ENCODE results near the gene CHRNB4.

Gene CHRNB4

GRCh38 chr15:78629031-78629715 lies 11.8 kb downstream of the CHRNB4 start:
- Histone ChIP-seq H2BK5ac (ENCODE audit: low read length) (no peak overlapping the region), H4K5ac (ENCODE audit: low read length) (no peak overlapping the region), H3K4me2 (ENCODE audit: low read length) (no peak overlapping the region), H3K27me3 (ENCODE audit: insufficient read depth, low read length, poor library complexity) (no peaks in the 10 kb centered on the region), H2BK15ac (replicated peaks; ENCODE audit: low read depth) (no peak overlapping the region), H3K56ac (ENCODE audit: low read length) (no peak overlapping the region), H3K79me2 (ENCODE audit: control insufficient read depth, insufficient read depth, low read length) (no peaks in the 10 kb centered on the region), H3K27ac (ENCODE audit: low read depth, low read length) (no peak overlapping the region), H3K36me3 (ENCODE audit: control insufficient read depth, insufficient read depth, low read length) (no peaks in the 10 kb centered on the region), H3K23ac (ENCODE audit: low read length) (no peak overlapping the region), H3K4me1 (ENCODE audit: control insufficient read depth, low read depth, low read length) (no peaks in the 10 kb centered on the region), H3K79me1 (ENCODE audit: low read length) (no peaks in the 10 kb centered on the region), H3K4me3 (ENCODE audit: low read length) (no peak overlapping the region), H2AK5ac (ENCODE audit: low read length) (no peak overlapping the region), H3K18ac (ENCODE audit: low read length) (no peak overlapping the region), H3K9ac (ENCODE audit: low read length) (no peak overlapping the region), H2BK120ac (ENCODE audit: low read depth, low read length) (no peak overlapping the region), H4K8ac (ENCODE audit: low read depth, low read length) (no peak overlapping the region), H3K4ac (ENCODE audit: low read depth, low read length) (no peak overlapping the region)
- DNase-seq = no peak
- WGBS (ENCODE audit: extremely low coverage, insufficient coverage, low lambda C conversion rate) = no CpG with 5 or more reads among the region's 29 CpGs

- Histone ChIP-seq H3K9ac (ENCODE audit: low read length) (no peak overlapping the region), H3K4me2 (ENCODE audit: low read length) (no peak overlapping the region), H3K4me3 (ENCODE audit: low read length) (no peak overlapping the region), H2BK120ac (ENCODE audit: low read depth, low read length) (no peak overlapping the region), H3K4me1 (ENCODE audit: control insufficient read depth, low read depth, low read length) (no peaks in the 10 kb centered on the region), H3K23ac (ENCODE audit: low read length) (no peak overlapping the region), H3K27me3 (ENCODE audit: insufficient read depth, low read length, poor library complexity) (no peaks in the 10 kb centered on the region), H4K5ac (ENCODE audit: low read length) (no peak overlapping the region), H2AK5ac (ENCODE audit: low read length) (no peak overlapping the region), H3K79me1 (ENCODE audit: low read length) (no peaks in the 10 kb centered on the region), H3K4ac (ENCODE audit: low read depth, low read length) (no peak overlapping the region), H3K18ac (ENCODE audit: low read length) (no peak overlapping the region), H2BK15ac (replicated peaks; ENCODE audit: low read depth) (no peak overlapping the region), H3K56ac (ENCODE audit: low read length) (no peak overlapping the region), H3K79me2 (ENCODE audit: control insufficient read depth, insufficient read depth, low read length) (no peaks in the 10 kb centered on the region), H4K8ac (ENCODE audit: low read depth, low read length) (no peak overlapping the region), H3K27ac (ENCODE audit: low read depth, low read length) (no peak overlapping the region), H2BK5ac (ENCODE audit: low read length) (no peak overlapping the region), H3K36me3 (ENCODE audit: control insufficient read depth, insufficient read depth, low read length) (no peaks in the 10 kb centered on the region)
- no CpG with 5 or more reads among the region's 6 CpGs for WGBS (ENCODE audit: extremely low coverage, insufficient coverage, low lambda C conversion rate)
- no peak for DNase-seq
These were observed 12.8 kb downstream of the CHRNB4 start for GRCh38 chr15:78628227-78628626.

GRCh38 chr15:78627348-78627747 lies 13.7 kb downstream of the CHRNB4 start:
- DNase-seq = no peak
- no peak overlapping the region for H2BK5ac ChIP-seq (ENCODE audit: low read length)
- no peak overlapping the region for H3K4me2 ChIP-seq (ENCODE audit: low read length)
- H2BK15ac ChIP-seq (replicated peaks; ENCODE audit: low read depth) = no peak overlapping the region
- H3K9ac ChIP-seq (ENCODE audit: low read length) = no peak overlapping the region
- H3K79me1 ChIP-seq (ENCODE audit: low read length) = no peaks in the 10 kb centered on the region
- no peak overlapping the region for H3K4ac ChIP-seq (ENCODE audit: low read depth, low read length)
- H2BK120ac ChIP-seq (ENCODE audit: low read depth, low read length) = no peak overlapping the region
- no peak overlapping the region for H4K8ac ChIP-seq (ENCODE audit: low read depth, low read length)
- no peaks in the 10 kb centered on the region for H3K36me3 ChIP-seq (ENCODE audit: control insufficient read depth, insufficient read depth, low read length)
- no peaks in the 10 kb centered on the region for H3K79me2 ChIP-seq (ENCODE audit: control insufficient read depth, insufficient read depth, low read length)
- H2AK5ac ChIP-seq (ENCODE audit: low read length) = no peak overlapping the region
- peaks cover 2% of the 10 kb centered on the region for H3K27me3 ChIP-seq (ENCODE audit: insufficient read depth, low read length, poor library complexity)
- H3K27ac ChIP-seq (ENCODE audit: low read depth, low read length) = no peak overlapping the region
- H3K56ac ChIP-seq (ENCODE audit: low read length) = no peak overlapping the region
- H3K18ac ChIP-seq (ENCODE audit: low read length) = no peak overlapping the region
- no peak overlapping the region for H4K5ac ChIP-seq (ENCODE audit: low read length)
- H3K23ac ChIP-seq (ENCODE audit: low read length) = no peak overlapping the region
- no CpG with 5 or more reads among the region's 8 CpGs for WGBS (ENCODE audit: extremely low coverage, insufficient coverage, low lambda C conversion rate)
- no peaks in the 10 kb centered on the region for H3K4me1 ChIP-seq (ENCODE audit: control insufficient read depth, low read depth, low read length)
- H3K4me3 ChIP-seq (ENCODE audit: low read length) = no peak overlapping the region

DNA sequence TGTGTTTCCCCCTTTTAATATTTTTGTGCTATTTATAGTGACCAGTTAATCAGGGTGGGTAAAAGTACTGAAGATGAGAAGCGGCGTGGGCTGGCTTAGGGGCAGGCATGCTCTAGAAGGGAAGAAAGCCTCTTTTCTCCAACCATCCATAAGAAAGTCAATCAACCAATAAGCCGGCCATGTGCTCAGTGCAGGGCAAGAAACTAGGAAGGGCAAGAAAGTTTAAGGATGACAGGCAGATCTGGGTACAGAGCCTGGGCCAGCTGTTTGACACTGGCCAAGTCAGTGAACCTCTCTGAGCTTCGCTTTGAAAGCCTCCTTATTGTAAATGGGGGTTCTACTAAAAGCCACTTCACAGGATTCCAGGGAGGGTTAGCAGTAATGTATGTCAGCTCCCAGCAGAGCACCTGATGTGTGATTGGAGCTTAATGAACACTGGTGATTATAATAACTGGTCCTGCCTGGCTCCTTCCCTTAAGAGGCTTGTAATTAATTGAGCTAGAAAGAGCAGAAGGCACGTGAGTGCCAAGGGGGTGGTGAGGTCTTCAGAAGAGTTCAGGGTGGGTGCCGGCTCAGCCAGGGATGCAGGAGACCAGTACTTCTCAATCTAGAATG lies 14.5 kb downstream of the CHRNB4 start:
- Histone ChIP-seq H2AK5ac (ENCODE audit: low read length) (no peak overlapping the region), H4K8ac (ENCODE audit: low read depth, low read length) (no peak overlapping the region), H3K18ac (ENCODE audit: low read length) (no peak overlapping the region), H2BK120ac (ENCODE audit: low read depth, low read length) (no peak overlapping the region), H3K27ac (ENCODE audit: low read depth, low read length) (no peak overlapping the region), H3K23ac (ENCODE audit: low read length) (no peak overlapping the region), H3K36me3 (ENCODE audit: control insufficient read depth, insufficient read depth, low read length) (no peaks in the 10 kb centered on the region), H3K4me2 (ENCODE audit: low read length) (no peak overlapping the region), H3K27me3 (ENCODE audit: insufficient read depth, low read length, poor library complexity) (peaks cover 9% of the 10 kb centered on the region), H2BK5ac (ENCODE audit: low read length) (no peak overlapping the region), H3K56ac (ENCODE audit: low read length) (no peak overlapping the region), H3K4me1 (ENCODE audit: control insufficient read depth, low read depth, low read length) (no peaks in the 10 kb centered on the region), H3K9ac (ENCODE audit: low read length) (no peak overlapping the region), H3K4me3 (ENCODE audit: low read length) (no peak overlapping the region), H3K79me2 (ENCODE audit: control insufficient read depth, insufficient read depth, low read length) (no peaks in the 10 kb centered on the region), H3K4ac (ENCODE audit: low read depth, low read length) (no peak overlapping the region), H2BK15ac (replicated peaks; ENCODE audit: low read depth) (no peak overlapping the region), H4K5ac (ENCODE audit: low read length) (no peak overlapping the region), H3K79me1 (ENCODE audit: low read length) (no peaks in the 10 kb centered on the region)
- DNase-seq = no peak
- no CpG with 5 or more reads among the region's 6 CpGs for WGBS (ENCODE audit: extremely low coverage, insufficient coverage, low lambda C conversion rate)

DNA sequence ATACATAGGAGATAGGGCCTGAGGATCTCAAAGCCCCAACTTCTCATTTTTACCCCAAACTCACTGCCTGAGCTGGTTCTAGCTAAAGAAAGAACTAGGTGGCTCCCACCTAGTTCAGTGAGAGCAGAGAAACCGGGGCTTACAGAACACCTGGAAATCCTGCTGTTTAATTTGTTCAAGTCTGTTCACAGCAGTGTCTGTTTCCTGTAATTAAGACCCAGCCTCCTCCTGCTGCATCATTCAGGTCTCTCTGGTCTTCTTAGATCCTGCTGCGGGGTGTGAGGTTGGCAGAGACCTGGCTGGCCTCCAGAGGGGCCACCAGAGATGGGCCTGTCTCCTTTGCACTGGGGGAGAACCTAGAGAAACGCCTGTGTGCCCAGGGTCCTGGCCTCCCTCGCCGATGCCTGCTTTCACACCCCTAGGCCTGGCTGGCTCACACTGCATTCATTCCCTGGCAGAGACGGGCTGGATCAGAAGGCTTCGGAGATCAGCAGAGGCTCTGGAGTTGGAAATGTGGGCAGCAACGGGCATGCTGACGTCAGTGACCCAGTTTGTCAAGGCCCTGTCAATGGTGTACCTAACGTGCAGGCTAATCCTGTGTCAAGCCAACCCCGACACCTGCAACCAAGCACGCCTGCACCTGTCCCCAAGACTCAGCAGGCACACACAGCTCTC lies 15.3 kb downstream of the CHRNB4 start:
- no peak overlapping the region for H4K8ac ChIP-seq (ENCODE audit: low read depth, low read length)
- H2BK15ac ChIP-seq (replicated peaks; ENCODE audit: low read depth) = no peak overlapping the region
- H3K23ac ChIP-seq (ENCODE audit: low read length) = no peak overlapping the region
- no peak overlapping the region for H3K56ac ChIP-seq (ENCODE audit: low read length)
- H3K4me3 ChIP-seq (ENCODE audit: low read length) = no peak overlapping the region
- no peak overlapping the region for H3K4me2 ChIP-seq (ENCODE audit: low read length)
- no peak overlapping the region for H3K9ac ChIP-seq (ENCODE audit: low read length)
- H3K18ac ChIP-seq (ENCODE audit: low read length) = no peak overlapping the region
- WGBS (ENCODE audit: extremely low coverage, insufficient coverage, low lambda C conversion rate) = no CpG with 5 or more reads among the region's 12 CpGs
- no peak overlapping the region for H4K5ac ChIP-seq (ENCODE audit: low read length)
- no peaks in the 10 kb centered on the region for H3K79me2 ChIP-seq (ENCODE audit: control insufficient read depth, insufficient read depth, low read length)
- no peaks in the 10 kb centered on the region for H3K79me1 ChIP-seq (ENCODE audit: low read length)
- no peak overlapping the region for H3K27ac ChIP-seq (ENCODE audit: low read depth, low read length)
- no peak for DNase-seq
- no peak overlapping the region for H2AK5ac ChIP-seq (ENCODE audit: low read length)
- H3K4ac ChIP-seq (ENCODE audit: low read depth, low read length) = no peak overlapping the region
- H3K27me3 ChIP-seq (ENCODE audit: insufficient read depth, low read length, poor library complexity) = peaks cover 12% of the 10 kb centered on the region
- no peaks in the 10 kb centered on the region for H3K36me3 ChIP-seq (ENCODE audit: control insufficient read depth, insufficient read depth, low read length)
- no peak overlapping the region for H2BK120ac ChIP-seq (ENCODE audit: low read depth, low read length)
- H3K4me1 ChIP-seq (ENCODE audit: control insufficient read depth, low read depth, low read length) = no peaks in the 10 kb centered on the region
- no peak overlapping the region for H2BK5ac ChIP-seq (ENCODE audit: low read length)
